ENCODE results near the gene TCP11.
"Not testable (repeated sequence)": the region's sequence is repeated elsewhere in the genome, so short reads cannot be mapped to it uniquely, and the experiment has no call there.

The TCP11 gene

GRCh38 chr6:35142588-35143569 is 1.7 kb upstream of the TCP11 start:
- DNase-seq, result no peak

- no peak for DNase-seq
Observed at GRCh38 chr6:35140639-35141006, 516 bp downstream of the TCP11 start.

- DNase-seq, result peak in 3 of 5 donors; percentile 24 to 65 (median 34)
Observed at GRCh38 chr6:35139924-35140638, 1.1 kb downstream of the TCP11 start.

GRCh38 chr6:35139470-35139869 is 1.7 kb downstream of the TCP11 start:
- no peak for DNase-seq

GRCh38 chr6:35138191-35138590 is 2.9 kb downstream of the TCP11 start:
- DNase-seq, result not testable (repeated sequence)

- DNase-seq, result no peak
Observed at GRCh38 chr6:35136185-35136584, 5.0 kb downstream of the TCP11 start.

GRCh38 chr6:35128496-35128895 is 12.6 kb downstream of the TCP11 start:
- no peak for DNase-seq

- no peak for DNase-seq
Observed at GRCh38 chr6:35128042-35128441, 13.1 kb downstream of the TCP11 start.

- no peak for DNase-seq
Observed at GRCh38 chr6:35124356-35124755, 16.8 kb downstream of the TCP11 start.

- no peak for DNase-seq
Observed at GRCh38 chr6:35120746-35121145, 20.4 kb downstream of the TCP11 start.

- no peak for DNase-seq
Observed at GRCh38 chr6:35108309-35108885, 32.7 kb downstream of the TCP11 start.

GRCh38 chr6:35107761-35108160 is 33.4 kb downstream of the TCP11 start:
- not testable (repeated sequence) for DNase-seq

GRCh38 chr6:35107208-35107607 is 33.9 kb downstream of the TCP11 start:
- peak in 1 of 5 donors; percentile 23 for DNase-seq

- DNase-seq, result not testable (repeated sequence)
Observed at GRCh38 chr6:35106061-35106460, 35.1 kb downstream of the TCP11 start.

- DNase-seq, result no peak
Observed at GRCh38 chr6:35105078-35105477, 36.1 kb downstream of the TCP11 start.

- no peak for DNase-seq
Observed at GRCh38 chr6:35099116-35099515, 42.0 kb downstream of the TCP11 start.

GRCh38 chr6:35096129-35096862 is 44.8 kb downstream of the TCP11 start:
- DNase-seq, result no peak

- DNase-seq, result no peak
Observed at GRCh38 chr6:35094183-35094582, 47.0 kb downstream of the TCP11 start.

- DNase-seq, result no peak
Observed at GRCh38 chr6:35093783-35094182, 47.4 kb downstream of the TCP11 start.

- no peak for DNase-seq
Observed at GRCh38 chr6:35093118-35093445, 48.1 kb downstream of the TCP11 start.

- DNase-seq, result no peak
Observed at GRCh38 chr6:35092362-35093117, 48.6 kb downstream of the TCP11 start.

Data from T-helper 1 cell (primary cell).